HG03039 (cell line): ENCODE measurements around the gene PEX10.

Source experiments
- ATAC-seq: cut with Tn5 transposase; IDR thresholded peaks from one replicate; pipeline ENCODE4 v1.9.1; 2021; ENCODE audit warnings: mild to moderate bottlenecking, moderate library complexity; ENCODE audit not compliant: unreplicated experiment

The PEX10 gene

DNA sequence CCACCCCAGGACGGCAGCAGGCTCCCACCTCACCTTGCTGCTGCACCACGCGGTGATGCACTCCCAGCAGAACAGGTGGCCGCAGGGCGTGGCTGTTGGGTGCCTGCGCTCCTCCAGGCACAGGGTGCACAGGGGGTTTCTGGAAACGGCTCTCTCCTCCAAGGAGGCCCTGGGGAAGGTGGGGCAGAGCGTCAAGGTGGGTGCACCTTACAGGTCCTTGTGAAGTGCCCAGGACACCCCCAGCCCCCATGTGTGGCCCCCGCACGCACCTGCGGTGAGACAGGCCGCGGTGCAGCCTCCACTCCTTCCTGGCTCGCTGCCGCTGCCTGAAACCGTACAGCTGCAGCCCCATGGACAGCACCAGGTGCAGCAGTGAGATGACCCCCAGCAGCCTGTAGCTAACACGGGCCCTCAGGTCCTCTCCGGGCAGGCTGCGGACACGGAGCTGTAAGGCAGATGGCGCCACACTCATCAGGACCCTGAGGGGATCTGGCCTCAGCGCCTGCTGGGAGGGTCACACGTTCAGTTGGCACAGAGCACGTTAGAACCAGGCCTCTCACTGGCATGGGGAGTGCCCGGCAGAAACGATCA is 5.8 kb downstream of the PEX10 start:
- no peak for ATAC-seq

DNA sequence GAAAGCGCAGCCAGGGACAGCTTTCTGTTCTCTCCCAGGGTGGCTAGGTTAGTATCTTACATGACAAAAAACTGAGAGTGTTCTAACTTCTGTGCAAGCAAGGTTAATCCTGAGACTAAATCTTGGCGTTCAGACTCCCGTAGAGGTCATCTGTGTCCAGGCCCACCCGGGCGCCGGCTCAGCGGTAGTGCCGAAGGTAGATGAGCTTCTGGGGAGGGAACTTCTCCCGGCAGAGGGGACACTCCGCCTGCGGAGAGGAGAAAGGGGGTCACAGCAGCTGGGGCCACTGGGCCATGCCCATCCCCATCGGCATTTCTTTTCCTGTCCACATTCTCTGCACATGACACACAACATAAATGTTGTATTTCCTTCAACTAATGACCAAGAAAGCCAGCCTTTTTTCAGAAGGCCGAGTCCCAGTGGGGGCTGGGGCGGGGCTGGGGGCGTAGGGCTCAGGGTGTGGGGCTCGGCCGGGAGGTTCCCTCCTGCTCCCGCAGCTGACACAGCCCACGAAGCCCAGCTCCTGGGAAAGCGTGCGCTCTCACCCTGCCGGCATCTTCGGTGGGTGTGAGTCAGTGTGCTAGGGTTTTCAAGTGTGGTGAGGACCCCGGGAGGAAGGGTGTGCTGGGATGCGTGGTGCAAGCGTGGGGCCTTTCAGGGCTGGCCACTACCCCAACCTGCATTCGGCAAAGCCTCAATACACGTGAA is 6.6 kb downstream of the PEX10 start:
- ATAC-seq: no peak

GRCh38 chr1:2404890-2405511 is 7.4 kb downstream of the PEX10 start:
- ATAC-seq: no peak

DNA sequence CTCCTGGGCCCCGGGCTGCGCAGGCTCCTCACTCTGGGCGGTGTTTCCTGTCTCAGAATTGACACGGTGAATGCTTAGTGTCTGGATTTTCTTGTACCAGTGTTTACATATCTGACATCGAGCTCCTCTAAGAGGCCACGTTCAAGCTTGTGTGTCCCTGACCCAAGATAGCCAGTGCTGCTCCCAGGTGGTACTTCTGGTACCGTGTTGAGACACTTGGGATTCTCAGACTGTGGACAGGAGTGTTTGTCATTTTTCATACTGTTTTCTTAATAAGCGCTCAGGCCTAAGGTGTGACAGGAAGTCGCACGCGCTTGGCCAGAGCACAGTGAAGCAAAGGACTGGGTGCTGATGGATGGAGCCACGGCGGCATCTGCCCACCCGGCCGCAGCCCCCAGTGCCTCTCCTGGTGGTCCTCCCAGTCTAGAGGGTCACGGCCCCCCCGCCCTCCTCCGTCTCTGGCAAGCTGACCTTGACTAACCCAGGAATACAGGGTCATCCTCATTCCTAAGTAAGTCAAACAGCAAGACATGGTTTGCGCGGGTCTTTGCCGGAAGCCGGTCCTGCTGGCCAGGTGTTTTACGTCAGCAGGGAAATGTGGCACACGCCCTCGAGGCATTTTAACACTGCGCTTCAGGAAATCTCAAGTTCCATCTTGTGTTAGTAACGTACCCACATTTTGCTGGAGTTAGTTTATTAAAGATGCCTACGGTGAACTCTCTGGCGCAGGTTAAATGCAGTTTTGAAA is 8.0 kb downstream of the PEX10 start:
- no peak for ATAC-seq

GRCh38 chr1:2403273-2403672 is 9.1 kb downstream of the PEX10 start:
- no peak for ATAC-seq

DNA sequence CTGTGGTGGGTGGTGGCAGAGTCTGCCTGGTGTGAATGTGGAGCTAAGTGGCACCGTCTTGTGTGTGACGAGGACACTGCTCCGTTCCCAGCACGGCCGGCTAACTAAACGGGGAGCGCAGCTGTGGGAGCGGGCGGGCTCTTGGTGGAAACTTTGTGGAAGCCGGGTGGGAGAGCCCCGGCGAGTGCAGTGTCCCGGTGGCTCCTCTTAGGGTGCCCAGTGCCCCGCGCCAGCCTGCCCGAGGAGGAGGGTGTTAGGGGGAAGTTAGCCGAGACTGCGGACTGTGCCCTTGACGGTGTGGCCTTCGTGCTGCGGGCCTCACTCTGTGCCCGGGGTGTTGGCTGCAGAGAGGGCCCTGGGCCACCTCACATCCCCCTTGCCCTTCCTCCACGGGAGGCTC is 9.9 kb downstream of the PEX10 start:
- no peak for ATAC-seq

GRCh38 chr1:2400950-2401649 is 11.3 kb downstream of the PEX10 start:
- no peak for ATAC-seq

- no peak for ATAC-seq
Measured at GRCh38 chr1:2400576-2400909, 11.8 kb downstream of the PEX10 start.

- no peak for ATAC-seq
Measured at GRCh38 chr1:2399890-2400575, 12.3 kb downstream of the PEX10 start.

GRCh38 chr1:2398871-2399270 is 13.5 kb downstream of the PEX10 start:
- no peak for ATAC-seq

GRCh38 chr1:2397007-2397679 is 15.2 kb downstream of the PEX10 start:
- ATAC-seq: no peak

DNA sequence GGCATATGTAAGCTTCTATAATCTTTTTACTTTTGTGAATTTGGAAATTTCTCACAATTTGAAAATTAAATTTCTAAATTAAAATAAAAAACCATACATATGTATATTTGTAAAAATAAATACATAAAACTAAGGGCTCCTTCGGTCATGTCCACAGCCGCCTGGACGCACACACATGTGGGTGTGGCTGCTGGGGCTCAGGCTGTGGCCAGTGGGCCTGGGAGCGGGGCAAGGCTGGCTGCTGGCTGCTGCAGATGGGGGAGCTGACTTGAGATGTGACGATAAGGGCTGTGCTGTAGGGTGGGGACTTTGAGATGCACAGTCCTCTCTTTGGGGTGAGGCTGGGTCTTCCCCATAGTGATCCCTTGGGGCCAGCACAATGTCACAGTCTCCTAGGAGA is 15.9 kb downstream of the PEX10 start:
- no peak for ATAC-seq

GRCh38 chr1:2396059-2396458 is 16.3 kb downstream of the PEX10 start:
- ATAC-seq: no peak

GRCh38 chr1:2395245-2395644 is 17.1 kb downstream of the PEX10 start:
- no peak for ATAC-seq

DNA sequence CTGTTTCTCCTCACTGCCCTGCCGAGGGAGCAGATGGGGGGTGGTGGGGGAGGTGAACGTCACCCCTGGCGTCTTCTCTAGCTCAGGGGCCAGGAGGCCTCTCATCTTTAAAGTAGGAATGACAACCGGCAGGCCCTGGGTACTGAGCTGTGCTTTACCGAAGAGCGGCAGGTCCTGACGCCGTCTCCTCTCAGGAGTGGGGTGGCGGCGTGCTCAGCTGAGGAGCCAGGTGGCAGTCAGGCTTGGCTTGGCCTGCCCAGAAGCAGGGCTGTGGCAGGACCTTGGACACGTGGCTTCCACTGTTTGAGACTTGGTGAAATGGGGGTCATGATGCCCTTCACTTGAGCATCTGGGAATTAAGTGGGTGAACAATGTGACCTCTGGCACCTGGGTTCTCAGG is 17.6 kb downstream of the PEX10 start:
- no peak for ATAC-seq

- ATAC-seq: no peak
Measured at GRCh38 chr1:2394220-2394619, 18.1 kb downstream of the PEX10 start.

- no peak for ATAC-seq
Measured at GRCh38 chr1:2393471-2393877, 18.9 kb downstream of the PEX10 start.

- ATAC-seq: no peak
Measured at GRCh38 chr1:2392686-2393085, 19.7 kb downstream of the PEX10 start.

- peak; percentile 19 for ATAC-seq
Measured at GRCh38 chr1:2391931-2392509, 20.3 kb downstream of the PEX10 start.
